ENCODE data around the gene ZDHHC17. TPM values are rescaled to one million over a fixed set of nuclear protein-coding genes. Genes with fewer than 3 reads are reported as not detected.

ZDHHC17 gene
- total RNA-seq, 4 donors from 2014 or later: 56.7 to 163 (median 80.8) TPM

DNA sequence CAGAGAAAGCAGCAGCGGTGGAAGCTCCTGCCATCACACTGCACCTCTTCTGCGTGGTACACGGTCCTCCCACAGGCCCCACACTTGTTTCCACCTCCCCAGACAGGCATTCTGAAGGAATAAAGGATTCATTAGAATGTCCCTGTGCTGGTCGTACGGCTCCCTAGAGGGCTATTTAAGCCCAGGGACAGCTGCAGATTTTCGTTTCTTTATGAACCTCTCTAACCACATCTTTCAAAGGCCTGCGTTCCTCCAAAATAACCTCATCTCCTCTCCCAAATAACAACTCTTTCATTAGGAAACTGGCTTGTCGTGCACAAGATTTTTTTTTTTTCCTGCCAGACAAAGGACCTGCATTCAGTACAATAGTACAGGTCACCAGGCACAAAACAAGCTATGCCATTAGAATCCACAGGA is 102.2 kb downstream of the ZDHHC17 start:
- Histone ChIP-seq H3K27ac (no peak overlapping the region), H3K9me3 (no peaks in the 10 kb centered on the region), H3K36me3 (no peaks in the 10 kb centered on the region), H3K4me3 (no peak overlapping the region), H3K4me1 (peaks cover 0 to 10% (median 0%) of the 10 kb centered on the region in 4 donors), H3K27me3 (no peaks in the 10 kb centered on the region)
- TF ChIP-seq, protein P1, sequence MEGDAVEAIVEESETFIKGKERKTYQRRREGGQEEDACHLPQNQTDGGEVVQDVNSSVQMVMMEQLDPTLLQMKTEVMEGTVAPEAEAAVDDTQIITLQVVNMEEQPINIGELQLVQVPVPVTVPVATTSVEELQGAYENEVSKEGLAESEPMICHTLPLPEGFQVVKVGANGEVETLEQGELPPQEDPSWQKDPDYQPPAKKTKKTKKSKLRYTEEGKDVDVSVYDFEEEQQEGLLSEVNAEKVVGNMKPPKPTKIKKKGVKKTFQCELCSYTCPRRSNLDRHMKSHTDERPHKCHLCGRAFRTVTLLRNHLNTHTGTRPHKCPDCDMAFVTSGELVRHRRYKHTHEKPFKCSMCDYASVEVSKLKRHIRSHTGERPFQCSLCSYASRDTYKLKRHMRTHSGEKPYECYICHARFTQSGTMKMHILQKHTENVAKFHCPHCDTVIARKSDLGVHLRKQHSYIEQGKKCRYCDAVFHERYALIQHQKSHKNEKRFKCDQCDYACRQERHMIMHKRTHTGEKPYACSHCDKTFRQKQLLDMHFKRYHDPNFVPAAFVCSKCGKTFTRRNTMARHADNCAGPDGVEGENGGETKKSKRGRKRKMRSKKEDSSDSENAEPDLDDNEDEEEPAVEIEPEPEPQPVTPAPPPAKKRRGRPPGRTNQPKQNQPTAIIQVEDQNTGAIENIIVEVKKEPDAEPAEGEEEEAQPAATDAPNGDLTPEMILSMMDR (IDR thresholded peaks at IDR 0.05): no peak
- no peak for TF ChIP-seq POLR2A (IDR thresholded peaks at IDR 0.05)
- TF ChIP-seq EP300 (IDR thresholded peaks at IDR 0.05): no peak
- DNase-seq (ENCODE audit: low spot score in 2 of 2): no peak
- WGBS, 2 donors: 44 to 45% methylated on average over 8 of the region's 8 CpGs

DNA sequence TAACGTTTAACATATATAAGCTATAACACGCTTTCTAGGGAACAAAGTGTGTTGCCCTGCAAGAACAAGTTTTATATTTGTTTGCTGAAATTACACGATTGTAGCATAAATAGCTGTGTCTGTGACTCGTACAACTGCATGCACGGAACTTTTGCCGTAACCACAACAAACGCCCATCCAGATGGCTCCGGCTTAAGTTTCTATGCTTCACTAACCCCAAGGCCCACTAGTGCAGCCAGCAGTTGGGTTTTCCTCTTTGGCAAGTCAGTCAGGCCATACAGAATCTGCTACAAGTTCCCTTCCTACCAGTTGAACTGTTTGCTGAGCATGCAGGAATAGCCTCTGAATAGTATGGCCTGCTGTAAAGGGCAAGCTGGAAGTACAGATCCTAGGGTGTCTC is 102.8 kb downstream of the ZDHHC17 start:
- H3K9me3 ChIP-seq: no peaks in the 10 kb centered on the region
- no peak for DNase-seq (ENCODE audit: low spot score in 2 of 2)
- no peaks in the 10 kb centered on the region for H3K36me3 ChIP-seq
- 71 to 74% methylated on average over 8 of the region's 8 CpGs for WGBS, 2 donors
- TF ChIP-seq EP300 (IDR thresholded peaks at IDR 0.05) (no peak), POLR2A (IDR thresholded peaks at IDR 0.05) (no peak)
- TF ChIP-seq, protein P1 (IDR thresholded peaks at IDR 0.05): no peak
- peaks cover 0 to 10% (median 0%) of the 10 kb centered on the region in 4 donors for H3K4me1 ChIP-seq
- H3K27me3 ChIP-seq: no peaks in the 10 kb centered on the region
- no peak overlapping the region for H3K4me3 ChIP-seq
- H3K27ac ChIP-seq: no peak overlapping the region

DNA sequence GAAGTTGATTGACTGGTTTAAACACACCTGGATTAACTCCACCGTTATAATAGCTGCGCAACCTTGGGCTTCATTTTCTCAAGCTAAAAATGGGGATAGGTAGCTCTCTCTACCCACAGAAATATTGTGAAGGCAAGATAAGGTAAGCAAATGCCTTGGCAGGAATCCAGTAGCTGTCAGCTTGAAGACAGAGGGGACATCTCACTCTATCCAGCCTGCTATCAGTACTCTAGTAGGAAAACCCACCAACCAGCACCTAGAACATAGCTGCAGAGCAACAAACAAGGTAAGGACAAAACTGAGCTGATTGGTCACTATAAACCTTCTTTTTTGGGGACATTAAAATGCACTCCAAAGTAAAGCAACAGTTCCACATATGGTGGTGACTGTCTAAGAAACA is 107.2 kb downstream of the ZDHHC17 start:
- TF ChIP-seq POLR2A (IDR thresholded peaks at IDR 0.05) (no peak), EP300 (IDR thresholded peaks at IDR 0.05) (no peak)
- TF ChIP-seq, protein P1 (IDR thresholded peaks at IDR 0.05): no peak
- Histone ChIP-seq H3K36me3 (no peaks in the 10 kb centered on the region), H3K9me3 (no peaks in the 10 kb centered on the region), H3K27ac (no peak overlapping the region), H3K27me3 (no peaks in the 10 kb centered on the region), H3K4me3 (no peak overlapping the region), H3K4me1 (peaks cover 0 to 4% (median 0%) of the 10 kb centered on the region in 4 donors)
- no peak for DNase-seq (ENCODE audit: low spot score in 2 of 2)
- WGBS, 2 donors: 96 to 100% methylated on average over 2 of the region's 2 CpGs

DNA sequence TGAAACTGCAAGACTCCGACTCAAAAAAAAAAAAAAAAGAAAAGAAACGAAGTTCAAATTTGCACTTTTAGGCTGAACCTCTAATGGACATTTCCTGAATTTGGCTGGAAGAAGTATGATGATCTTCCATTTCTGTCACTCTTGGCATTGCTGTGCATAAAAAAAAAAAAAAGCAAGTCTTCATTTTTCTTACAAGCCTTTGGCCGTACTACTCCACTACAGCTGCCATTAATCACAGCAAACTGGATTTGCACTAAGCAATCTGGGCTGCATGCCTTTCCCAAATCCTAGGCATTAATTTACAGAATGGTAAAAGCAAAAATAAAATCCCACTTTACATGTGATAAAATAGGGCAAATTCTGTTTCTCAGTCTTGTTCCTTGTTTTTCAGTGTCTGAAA is 107.8 kb downstream of the ZDHHC17 start:
- Histone ChIP-seq H3K9me3 (no peaks in the 10 kb centered on the region), H3K36me3 (no peaks in the 10 kb centered on the region), H3K27me3 (no peaks in the 10 kb centered on the region), H3K4me3 (no peak overlapping the region), H3K4me1 (no peaks in the 10 kb centered on the region), H3K27ac (no peak overlapping the region)
- 73 to 77% methylated on average over 3 of the region's 3 CpGs for WGBS, 2 donors
- DNase-seq (ENCODE audit: low spot score in 2 of 2): no peak
- TF ChIP-seq EP300 (IDR thresholded peaks at IDR 0.05) (no peak), POLR2A (IDR thresholded peaks at IDR 0.05) (no peak)
- TF ChIP-seq, protein P1 (IDR thresholded peaks at IDR 0.05): no peak

DNA sequence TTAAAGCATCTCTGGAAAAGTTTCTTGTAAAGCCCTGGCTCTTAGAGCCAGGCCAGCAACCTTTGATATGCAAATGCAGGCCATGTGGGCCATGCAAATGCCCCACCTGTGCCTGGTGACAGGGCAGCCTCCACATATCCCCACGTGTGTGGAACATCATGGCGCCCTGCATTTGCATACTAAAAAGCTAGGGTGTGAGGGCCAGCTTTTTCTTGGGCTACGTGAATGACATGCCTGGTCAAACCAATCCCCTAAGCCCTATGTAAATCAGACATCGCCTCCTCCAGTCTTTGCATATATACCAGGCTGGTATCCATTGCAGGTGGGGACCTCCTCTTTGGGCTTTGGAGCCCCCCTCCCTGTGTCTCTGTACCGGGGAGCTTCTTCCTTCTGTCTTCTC is 108.5 kb downstream of the ZDHHC17 start:
- H3K36me3 ChIP-seq: no peaks in the 10 kb centered on the region
- DNase-seq (ENCODE audit: low spot score in 2 of 2): no peak
- peaks cover 0 to 3% (median 0%) of the 10 kb centered on the region in 4 donors for H3K4me1 ChIP-seq
- no peak overlapping the region for H3K4me3 ChIP-seq
- no peak for TF ChIP-seq EP300 (IDR thresholded peaks at IDR 0.05)
- TF ChIP-seq, protein P1 (IDR thresholded peaks at IDR 0.05): no peak
- no peak for TF ChIP-seq POLR2A (IDR thresholded peaks at IDR 0.05)
- no peak overlapping the region for H3K27ac ChIP-seq
- H3K27me3 ChIP-seq: no peaks in the 10 kb centered on the region
- WGBS, 2 donors: 77 to 85% methylated on average over 5 of the region's 5 CpGs
- no peaks in the 10 kb centered on the region for H3K9me3 ChIP-seq

All from tibial nerve (tissue), 4 donors.